Measurements from ENCODE around the gene HSPA8.
A peak's percentile ranks its signal among the peaks of the same experiment; 100 is the strongest.
"Not testable (repeated sequence)": the region's sequence is repeated elsewhere in the genome, so short reads cannot be mapped to it uniquely, and the experiment has no call there.

HSPA8 gene

DNA sequence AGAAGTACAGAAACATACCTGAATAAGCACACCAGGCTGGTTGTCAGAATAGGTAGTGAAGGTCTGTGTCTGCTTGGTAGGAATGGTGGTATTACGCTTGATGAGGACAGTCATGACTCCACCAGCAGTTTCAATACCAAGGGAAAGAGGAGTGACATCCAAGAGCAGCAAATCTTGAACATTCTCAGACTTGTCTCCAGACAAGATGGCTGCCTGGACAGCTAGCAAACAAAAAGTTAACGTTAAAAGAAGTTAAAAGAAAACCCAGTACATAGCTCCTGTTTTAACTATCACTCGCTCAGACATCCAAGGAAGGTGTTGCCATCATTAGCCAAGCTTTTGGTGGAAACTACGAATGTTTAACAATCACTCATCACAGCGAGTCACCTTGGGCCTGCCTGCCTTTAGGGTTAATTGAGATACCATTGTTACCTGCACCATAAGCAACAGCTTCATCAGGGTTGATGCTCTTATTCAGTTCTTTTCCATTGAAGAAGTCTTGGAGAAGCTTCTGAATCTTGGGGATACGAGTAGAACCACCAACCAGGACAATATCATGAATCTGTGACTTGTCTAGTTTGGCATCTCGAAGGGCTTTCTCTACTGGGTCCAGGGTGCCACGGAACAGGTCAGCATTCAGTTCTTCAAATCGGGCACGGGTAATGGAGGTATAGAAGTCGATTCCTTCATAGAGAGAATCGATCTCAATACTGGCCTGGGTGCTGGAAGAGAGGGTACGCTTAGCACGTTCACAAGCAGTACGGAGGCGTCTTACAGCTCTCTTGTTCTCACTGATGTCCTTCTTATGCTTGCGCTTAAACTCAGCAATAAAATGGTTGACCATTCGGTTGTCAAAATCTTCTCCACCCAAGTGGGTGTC is 2.7 kb downstream of the HSPA8 start:
- H3K36me3 ChIP-seq (ENCODE audit: control insufficient read depth, insufficient read depth, low read length), result peaks cover 39% of the 10 kb centered on the region; the same call in 1 of the 2 replicates
- WGBS (ENCODE audit: insufficient coverage, insufficient read length), result no CpG with 5 or more reads among the region's 18 CpGs
- H3K4me1 ChIP-seq (ENCODE audit: control insufficient read depth, insufficient read depth, low read length), result not testable (repeated sequence)

DNA sequence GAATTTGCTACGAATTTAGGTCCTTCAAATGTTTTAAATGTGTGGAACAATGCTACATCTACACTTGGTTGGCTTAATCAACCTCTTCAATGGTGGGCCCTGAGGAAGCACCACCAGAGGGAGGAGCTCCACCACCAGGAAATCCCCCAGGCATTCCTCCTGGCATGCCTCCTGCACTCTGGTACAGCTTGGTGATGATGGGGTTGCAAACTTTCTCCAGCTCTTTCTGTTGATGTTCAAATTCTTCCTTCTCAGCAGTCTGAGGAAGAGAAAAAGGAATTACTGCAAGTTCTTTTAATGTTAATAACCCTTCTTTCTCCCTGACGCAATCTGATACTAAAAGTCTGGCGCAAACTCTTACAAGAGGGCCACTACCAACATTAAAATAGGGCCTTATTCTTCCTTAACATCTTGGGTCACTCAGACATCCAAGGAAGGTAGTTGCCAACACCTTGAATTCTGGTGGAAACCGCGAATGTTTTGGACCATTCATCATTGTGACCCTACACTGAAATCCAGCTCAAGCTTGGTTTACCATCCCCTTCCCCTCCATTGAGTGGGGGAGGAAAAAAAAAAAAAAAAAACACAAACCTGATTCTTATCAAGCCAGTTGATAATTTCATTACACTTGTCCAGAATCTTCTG is 4.2 kb downstream of the HSPA8 start:
- no peak for DNase-seq (ENCODE audit: low read depth, low spot score)
- peaks cover 39% of the 10 kb centered on the region; the same call in 1 of the 2 replicates for H3K36me3 ChIP-seq (ENCODE audit: control insufficient read depth, insufficient read depth, low read length)
- H3K9me3 ChIP-seq (ENCODE audit: control insufficient read depth, insufficient read depth, low read length), result no peaks in the 10 kb centered on the region
- no peak overlapping the region for H3K4me3 ChIP-seq (ENCODE audit: low read length)
- H3K4me1 ChIP-seq (ENCODE audit: control insufficient read depth, insufficient read depth, low read length), result no peaks in the 10 kb centered on the region
- no peaks in the 10 kb centered on the region for H3K27me3 ChIP-seq (ENCODE audit: control insufficient read depth, insufficient read depth, low read length)
- WGBS (ENCODE audit: insufficient coverage, insufficient read length), result no CpG with 5 or more reads among the region's 5 CpGs
- H3K27ac ChIP-seq (ENCODE audit: low read length), result no peak overlapping the region

More for the DNA sequence above, 2.7 kb downstream of the HSPA8 start:
- H3K27ac ChIP-seq (ENCODE audit: low read length); DNase-seq (ENCODE audit: low read depth, low spot score); H3K4me3 ChIP-seq (ENCODE audit: low read length); H3K27me3 ChIP-seq (ENCODE audit: control insufficient read depth, insufficient read depth, low read length); H3K9me3 ChIP-seq (ENCODE audit: control insufficient read depth, insufficient read depth, low read length): not testable (repeated sequence)

DNA sequence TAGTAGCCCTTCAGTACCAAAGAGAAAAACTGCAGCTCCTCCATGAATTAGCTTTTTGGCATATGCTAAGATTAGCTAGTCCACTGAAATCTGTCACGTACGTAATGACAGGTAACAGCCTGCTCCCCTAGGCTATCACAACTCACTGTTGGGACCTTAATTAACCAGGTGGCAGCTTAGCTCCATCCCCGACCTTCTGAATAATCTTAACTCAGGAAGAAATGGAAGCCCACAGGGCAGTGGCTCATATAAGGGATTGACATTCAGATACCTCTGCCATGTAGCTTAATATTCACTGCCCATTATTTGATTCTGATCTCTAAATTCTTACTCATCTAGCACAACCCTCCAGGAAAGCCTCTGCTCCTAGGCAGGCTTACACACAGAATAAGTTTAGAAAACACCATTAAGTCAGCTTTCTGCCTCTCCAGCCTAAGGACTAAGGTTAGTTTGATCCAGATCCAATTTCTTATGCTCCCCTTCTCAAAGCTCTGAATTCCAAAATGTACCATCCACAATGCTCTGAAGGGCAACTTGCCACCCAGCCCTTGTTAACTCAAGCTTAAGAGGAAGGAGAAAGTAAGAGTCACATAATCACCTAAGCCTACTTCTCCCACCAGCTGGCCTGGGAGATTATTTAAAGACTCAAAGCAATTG is 5.0 kb downstream of the HSPA8 start:
- DNase-seq (ENCODE audit: low read depth, low spot score), result no peak
- Histone ChIP-seq H3K4me1 (ENCODE audit: control insufficient read depth, insufficient read depth, low read length) (no peaks in the 10 kb centered on the region), H3K27ac (ENCODE audit: low read length) (no peak overlapping the region), H3K36me3 (ENCODE audit: control insufficient read depth, insufficient read depth, low read length) (peaks cover 39% of the 10 kb centered on the region; the same call in 1 of the 2 replicates), H3K4me3 (ENCODE audit: low read length) (no peak overlapping the region), H3K27me3 (ENCODE audit: control insufficient read depth, insufficient read depth, low read length) (no peaks in the 10 kb centered on the region), H3K9me3 (ENCODE audit: control insufficient read depth, insufficient read depth, low read length) (no peaks in the 10 kb centered on the region)
- no CpG with 5 or more reads among the region's 3 CpGs for WGBS (ENCODE audit: insufficient coverage, insufficient read length)

DNA sequence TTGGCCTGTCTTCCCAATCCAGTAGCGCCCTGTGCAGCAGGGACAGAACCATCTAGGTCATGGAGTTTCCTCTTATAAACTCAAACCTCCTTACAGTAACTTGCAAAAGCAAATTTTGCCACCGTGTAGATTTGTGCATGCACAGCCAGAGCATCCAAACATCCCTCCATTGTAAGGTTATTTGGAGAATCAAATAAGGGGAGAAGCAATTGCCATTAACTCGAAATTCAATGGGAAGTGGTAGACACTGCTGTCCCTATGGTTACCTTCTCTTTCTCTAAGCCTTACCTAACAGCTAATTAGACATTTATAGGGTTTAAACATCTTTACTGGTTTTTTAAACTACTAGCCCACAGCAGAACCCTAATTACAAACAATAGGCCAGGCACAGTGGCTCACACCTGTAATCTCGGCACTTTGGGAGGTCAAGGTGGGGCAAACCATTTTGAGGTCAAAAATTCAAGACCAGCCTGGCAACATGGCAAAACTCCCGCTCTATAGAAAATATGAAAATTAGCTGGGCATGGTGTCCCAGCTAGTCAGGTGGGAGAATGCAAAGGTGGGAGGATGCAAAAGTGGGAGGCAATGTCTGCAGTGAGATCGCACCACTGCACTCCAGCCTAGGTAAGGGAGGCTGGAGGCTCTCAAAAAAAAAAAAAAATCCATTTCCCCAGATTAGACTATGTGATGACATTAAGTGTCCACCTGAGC is 6.6 kb downstream of the HSPA8 start:
- Histone ChIP-seq H3K4me3 (ENCODE audit: low read length) (no peak overlapping the region), H3K9me3 (ENCODE audit: control insufficient read depth, insufficient read depth, low read length) (no peaks in the 10 kb centered on the region), H3K27me3 (ENCODE audit: control insufficient read depth, insufficient read depth, low read length) (no peaks in the 10 kb centered on the region), H3K4me1 (ENCODE audit: control insufficient read depth, insufficient read depth, low read length) (no peaks in the 10 kb centered on the region), H3K27ac (ENCODE audit: low read length) (no peak overlapping the region), H3K36me3 (ENCODE audit: control insufficient read depth, insufficient read depth, low read length) (peaks cover 39% of the 10 kb centered on the region; the same call in 1 of the 2 replicates)
- no CpG with 5 or more reads among the region's 6 CpGs for WGBS (ENCODE audit: insufficient coverage, insufficient read length)
- no peak for DNase-seq (ENCODE audit: low read depth, low spot score)

DNA sequence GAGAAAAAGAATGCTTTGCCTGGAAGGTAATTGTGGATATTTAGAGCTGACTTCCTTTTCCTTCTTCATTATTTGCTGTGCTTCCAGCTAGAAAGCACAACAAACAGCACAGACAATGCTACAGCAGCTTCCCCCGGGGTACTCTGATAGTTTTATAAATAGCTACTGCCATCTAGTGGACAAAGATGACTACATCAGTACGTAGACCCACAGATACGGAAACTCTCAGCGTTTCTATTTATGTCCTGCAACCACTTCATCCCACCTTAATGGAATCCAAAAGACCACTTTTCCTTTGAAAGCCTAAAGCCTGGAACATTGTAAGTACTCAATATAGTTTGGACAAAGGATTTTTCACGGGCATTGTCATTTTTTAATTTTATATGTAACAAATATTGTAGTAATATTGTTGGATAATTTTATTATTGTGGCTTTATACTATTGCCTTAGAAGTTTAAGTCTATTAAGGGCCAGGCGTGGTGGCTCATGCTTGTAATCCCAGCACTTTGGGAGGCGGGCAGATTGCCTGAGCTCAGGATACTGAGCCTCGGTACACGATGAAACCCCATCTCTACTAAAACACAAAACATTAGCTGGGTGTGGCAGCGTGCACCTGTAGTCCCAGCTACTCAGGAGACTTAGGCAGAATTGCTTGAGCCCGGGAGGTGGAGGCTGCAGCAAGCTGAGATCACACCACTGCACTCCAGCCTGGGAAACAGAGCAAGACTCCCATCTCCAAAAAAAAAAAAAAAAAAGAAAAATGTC is 7.5 kb downstream of the HSPA8 start:
- no peaks in the 10 kb centered on the region for H3K27me3 ChIP-seq (ENCODE audit: control insufficient read depth, insufficient read depth, low read length)
- H3K36me3 ChIP-seq (ENCODE audit: control insufficient read depth, insufficient read depth, low read length), result peaks cover 34% of the 10 kb centered on the region; the same call in 1 of the 2 replicates
- H3K9me3 ChIP-seq (ENCODE audit: control insufficient read depth, insufficient read depth, low read length), result no peaks in the 10 kb centered on the region
- H3K27ac ChIP-seq (ENCODE audit: low read length), result no peak overlapping the region
- H3K4me1 ChIP-seq (ENCODE audit: control insufficient read depth, insufficient read depth, low read length), result no peaks in the 10 kb centered on the region
- no CpG with 5 or more reads among the region's 11 CpGs for WGBS (ENCODE audit: insufficient coverage, insufficient read length)
- H3K4me3 ChIP-seq (ENCODE audit: low read length), result no peak overlapping the region
- DNase-seq (ENCODE audit: low read depth, low spot score), result peak; percentile 60

DNA sequence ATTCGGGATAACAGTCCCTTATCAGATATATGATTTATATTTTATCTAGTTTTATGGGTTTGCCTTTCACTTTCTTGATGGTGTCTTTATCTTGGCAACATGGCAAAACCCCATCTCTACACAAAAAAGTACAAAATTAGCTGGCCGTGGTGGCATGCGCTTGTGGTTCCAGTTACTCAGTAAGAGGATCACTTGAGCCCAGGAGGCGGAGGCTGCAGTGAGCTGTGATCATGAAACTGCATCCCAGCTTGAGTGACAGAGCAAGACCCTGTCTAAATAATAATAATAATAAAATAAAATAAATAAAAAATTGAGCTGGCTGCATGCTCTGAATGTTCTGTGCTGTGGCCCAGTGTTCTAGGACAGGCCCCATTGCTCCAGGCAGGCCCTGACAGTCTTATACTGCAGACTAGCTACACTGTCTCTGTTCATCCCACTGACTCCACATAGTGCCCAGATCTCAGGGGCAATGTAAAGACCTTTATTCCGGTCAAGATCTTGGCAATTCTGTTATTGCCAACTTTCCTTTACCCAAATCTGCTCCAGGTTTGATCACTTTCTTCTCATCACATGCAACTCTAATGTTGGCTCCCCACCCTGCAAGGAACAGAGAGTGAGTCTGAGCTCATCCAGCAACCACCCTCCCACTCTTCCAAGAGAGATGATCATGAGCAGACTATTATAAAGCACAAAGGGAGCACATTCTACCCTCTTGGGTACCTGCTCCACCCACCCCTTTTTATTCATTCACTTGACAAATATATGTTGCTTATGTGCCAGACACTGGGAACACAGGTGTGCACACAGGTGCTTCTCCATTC is 8.8 kb downstream of the HSPA8 start:
- Histone ChIP-seq H3K4me1 (ENCODE audit: control insufficient read depth, insufficient read depth, low read length) (no peaks in the 10 kb centered on the region), H3K27ac (ENCODE audit: low read length) (no peak overlapping the region), H3K4me3 (ENCODE audit: low read length) (no peak overlapping the region), H3K36me3 (ENCODE audit: control insufficient read depth, insufficient read depth, low read length) (peaks cover 20% of the 10 kb centered on the region; the same call in 1 of the 2 replicates), H3K27me3 (ENCODE audit: control insufficient read depth, insufficient read depth, low read length) (no peaks in the 10 kb centered on the region), H3K9me3 (ENCODE audit: control insufficient read depth, insufficient read depth, low read length) (no peaks in the 10 kb centered on the region)
- DNase-seq (ENCODE audit: low read depth, low spot score), result no peak
- WGBS (ENCODE audit: insufficient coverage, insufficient read length), result no CpG with 5 or more reads among the region's 5 CpGs

DNA sequence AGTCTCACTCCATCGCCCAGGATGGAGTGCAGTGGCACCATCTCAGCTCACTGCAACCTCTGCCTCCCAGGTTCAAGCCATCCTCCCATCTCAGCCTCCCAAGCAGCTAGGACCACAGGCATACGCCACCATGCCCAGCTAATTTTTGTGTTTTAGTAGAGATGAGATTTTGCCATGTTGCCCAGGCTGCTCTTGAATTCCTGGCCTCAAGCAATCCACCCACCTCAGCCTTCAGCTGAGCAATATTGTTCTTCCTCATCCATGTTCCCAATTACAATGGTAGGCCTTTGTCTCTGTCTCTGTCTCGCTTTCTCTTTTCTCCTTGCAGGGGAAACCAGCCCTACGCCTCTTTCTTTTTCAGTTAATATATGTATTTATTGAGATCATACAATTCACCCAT is 10.3 kb downstream of the HSPA8 start:
- no peak overlapping the region for H3K27ac ChIP-seq (ENCODE audit: low read length)
- H3K4me3 ChIP-seq (ENCODE audit: low read length), result no peak overlapping the region
- no CpG with 5 or more reads among the region's 4 CpGs for WGBS (ENCODE audit: insufficient coverage, insufficient read length)
- no peaks in the 10 kb centered on the region for H3K4me1 ChIP-seq (ENCODE audit: control insufficient read depth, insufficient read depth, low read length)
- no peaks in the 10 kb centered on the region for H3K9me3 ChIP-seq (ENCODE audit: control insufficient read depth, insufficient read depth, low read length)
- no peaks in the 10 kb centered on the region for H3K27me3 ChIP-seq (ENCODE audit: control insufficient read depth, insufficient read depth, low read length)
- no peak for DNase-seq (ENCODE audit: low read depth, low spot score)
- H3K36me3 ChIP-seq (ENCODE audit: control insufficient read depth, insufficient read depth, low read length), result peaks cover 9% of the 10 kb centered on the region; the same call in 1 of the 2 replicates

DNA sequence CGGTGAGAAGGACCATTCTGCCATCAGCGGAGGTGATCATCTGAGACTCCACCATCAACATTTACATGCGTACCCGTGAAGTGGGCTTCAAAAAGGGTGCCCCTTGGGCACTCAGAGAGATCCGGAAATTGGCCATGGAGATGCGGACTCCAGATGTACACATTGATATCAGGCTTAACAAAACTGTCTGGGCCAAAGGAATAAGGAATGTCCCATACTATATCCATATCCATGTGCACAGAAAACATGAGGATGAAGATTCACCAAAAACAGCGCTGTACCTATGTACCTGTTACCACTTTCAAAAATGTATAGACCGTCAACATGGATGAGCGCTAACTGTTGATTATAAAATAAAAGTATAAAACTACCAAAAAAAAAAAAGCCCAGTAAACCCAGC is 10.8 kb downstream of the HSPA8 start:
- H3K9me3 ChIP-seq (ENCODE audit: control insufficient read depth, insufficient read depth, low read length), result no peaks in the 10 kb centered on the region
- WGBS (ENCODE audit: insufficient coverage, insufficient read length), result no CpG with 5 or more reads among the region's 9 CpGs
- H3K4me1 ChIP-seq (ENCODE audit: control insufficient read depth, insufficient read depth, low read length), result no peaks in the 10 kb centered on the region

DNA sequence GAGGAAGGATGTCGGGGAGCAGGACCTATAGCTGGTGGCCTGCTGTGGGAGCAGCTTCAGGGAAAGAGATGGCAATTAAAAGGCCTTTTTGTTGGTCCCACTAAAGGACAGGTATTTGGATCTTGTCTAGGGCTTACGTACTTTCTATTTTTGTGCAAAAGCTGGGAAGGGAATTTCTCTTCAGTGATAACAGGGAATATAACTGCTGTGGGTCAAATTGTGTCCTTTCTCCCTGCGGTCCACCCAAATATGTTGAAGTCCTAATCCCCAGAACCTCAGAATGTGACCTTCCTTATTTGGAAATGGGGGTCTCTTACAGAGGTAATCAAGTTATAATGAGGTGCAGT is 14.0 kb downstream of the HSPA8 start:
- DNase-seq (ENCODE audit: low read depth, low spot score), result no peak
- no peak overlapping the region for H3K27ac ChIP-seq (ENCODE audit: low read length)
- WGBS (ENCODE audit: insufficient coverage, insufficient read length), result no CpG with 5 or more reads among the region's 3 CpGs
- H3K4me1 ChIP-seq (ENCODE audit: control insufficient read depth, insufficient read depth, low read length), result no peaks in the 10 kb centered on the region
- H3K9me3 ChIP-seq (ENCODE audit: control insufficient read depth, insufficient read depth, low read length), result no peaks in the 10 kb centered on the region
- H3K36me3 ChIP-seq (ENCODE audit: control insufficient read depth, insufficient read depth, low read length), result no peaks in the 10 kb centered on the region
- no peaks in the 10 kb centered on the region for H3K27me3 ChIP-seq (ENCODE audit: control insufficient read depth, insufficient read depth, low read length)
- no peak overlapping the region for H3K4me3 ChIP-seq (ENCODE audit: low read length)

More for the DNA sequence above, 10.8 kb downstream of the HSPA8 start:
- no peak overlapping the region for H3K27ac ChIP-seq (ENCODE audit: low read length)
- no peak for DNase-seq (ENCODE audit: low read depth, low spot score)
- H3K4me3 ChIP-seq (ENCODE audit: low read length), result no peak overlapping the region
- H3K36me3 ChIP-seq (ENCODE audit: control insufficient read depth, insufficient read depth, low read length), result peaks cover 4% of the 10 kb centered on the region; the same call in 1 of the 2 replicates
- no peaks in the 10 kb centered on the region for H3K27me3 ChIP-seq (ENCODE audit: control insufficient read depth, insufficient read depth, low read length)

Measured in iPS DF 6.9 (cell line).